Esophagus squamous epithelium (tissue), 5 donors: ENCODE results near the gene WDR33. TPM values are rescaled to one million over a fixed set of nuclear protein-coding genes. Genes with fewer than 3 reads are reported as not detected.

Source experiments
- DNase-seq: peaks from one replicate; lab custom pipeline; 2025; lab: John Stamatoyannopoulos, UW
- H3K27ac ChIP-seq, 4 donors: fragments of 200-600 bp; sonication (generic); one replicate each; pipeline ENCODE4 v1.5.1; 2016 to 2019; ENCODE audit warnings: mild to moderate bottlenecking in 1 of 4
- H3K27me3 ChIP-seq, 4 donors: fragments of 200-600 bp; sonication (generic); 1 replicate in 3 of 4; 2 replicates in 1 of 4; pipeline versions ENCODE4 v1.5.1 to v1.6.0; 2017 to 2021; ENCODE audit warnings: antibody characterized with exemption in 1 of 4
- H3K36me3 ChIP-seq, 3 donors: fragments of 200-600 bp; sonication (generic); one replicate each; pipeline ENCODE4 v1.5.1; 2016 to 2019
- H3K4me1 ChIP-seq, 3 donors: fragments of 200-600 bp; sonication (generic); one replicate each; pipeline ENCODE4 v1.5.1; 2017 to 2019
- H3K4me3 ChIP-seq, 4 donors: fragments of 200-600 bp; sonication (generic); 1 replicate in 3 of 4; 2 replicates in 1 of 4; pipeline ENCODE4 v1.5.1; 2016 to 2019; ENCODE audit warnings: mild to moderate bottlenecking in 2 of 4, moderate library complexity in 1 of 4
- H3K9me3 ChIP-seq, 3 donors: fragments of 200-600 bp; sonication (generic); one replicate each; pipeline ENCODE4 v1.5.1; 2016 to 2019
- CTCF ChIP-seq, 6 experiments: fragments of 450-650 bp in 4 of 6; fragments of 200-600 bp in 2 of 6; sonication (generic) in 2 of 6; IDR thresholded peaks; one replicate each; pipeline ENCODE4 v1.5.1; 2016 to 2019; ENCODE audit warnings: antibody characterized with exemption in 6 of 6, mild to moderate bottlenecking in 4 of 6, moderate library complexity in 4 of 6
- POLR2A ChIP-seq, 4 donors: fragments of 450-650 bp; IDR thresholded peaks; one replicate each; pipeline ENCODE4 v1.6.1; 2017; ENCODE audit warnings: antibody characterized with exemption in 4 of 4, mild to moderate bottlenecking in 4 of 4, moderate library complexity in 3 of 4
- WGBS, 2 donors: methylation state at CpG; one replicate each; pipeline ENCODE4 v1.1.5; 2018; 5-methylcytosine and 5-hydroxymethylcytosine counted together
- intact Hi-C: fragments of 100-400 bp; cut with DNase I; formaldehyde crosslinking; loops from one replicate; pipeline ENCODE4 v1.15.0; 2022
- total RNA-seq, 4 donors: library from RNA; depleted of rRNA; stranded (reverse); fragments of >200 nt; gene quantifications; one replicate each; pipeline ENCODE4 v1.1.0, GENCODE V29; 2016
- donor health status: DM: yes; HTN: yes; CAD: no.

WDR33 gene
- total RNA-seq, 4 donors from 2014 or later: 15.6 to 41.8 (median 26.0) TPM

- WGBS, 2 donors: 52 to 67% methylated on average over 2 of the region's 2 CpGs
- intact Hi-C loops: no loop called here
- no peak for DNase-seq
Observed at GRCh38 chr2:127721978-127722355, 89.0 kb downstream of the WDR33 start.

GRCh38 chr2:127721311-127721977, 89.5 kb downstream of the WDR33 start:
- H3K36me3 ChIP-seq: peaks cover 5 to 78% (median 24%) of the 10 kb centered on the region in 3 donors

More at GRCh38 chr2:127721978-127722355, 89.0 kb downstream of the WDR33 start:
- H3K27ac ChIP-seq: no peak overlapping the region
- H3K36me3 ChIP-seq: peaks cover 5 to 72% (median 24%) of the 10 kb centered on the region in 3 donors
- no peaks in the 10 kb centered on the region for H3K27me3 ChIP-seq
- H3K9me3 ChIP-seq: no peaks in the 10 kb centered on the region
- no peak for TF ChIP-seq POLR2A (IDR thresholded peaks at IDR 0.05)
- no peak for TF ChIP-seq CTCF (IDR thresholded peaks at IDR 0.05)
- H3K4me3 ChIP-seq: no peak overlapping the region
- peaks cover 0 to 11% (median 3%) of the 10 kb centered on the region in 3 donors for H3K4me1 ChIP-seq

GRCh38 chr2:127719301-127720218, 91.4 kb downstream of the WDR33 start:
- H3K27ac ChIP-seq: no peak overlapping the region
- peaks cover 5 to 91% (median 24%) of the 10 kb centered on the region in 3 donors for H3K36me3 ChIP-seq
- WGBS, 2 donors: 87 to 98% methylated on average over 3 to 5 of the region's 13 CpGs
- no peaks in the 10 kb centered on the region for H3K27me3 ChIP-seq
- H3K9me3 ChIP-seq: no peaks in the 10 kb centered on the region
- DNase-seq: no peak
- intact Hi-C loops: no loop called here
- H3K4me3 ChIP-seq: no peak overlapping the region
- H3K4me1 ChIP-seq: peaks cover 0 to 11% (median 3%) of the 10 kb centered on the region in 3 donors
- no peak for TF ChIP-seq CTCF (IDR thresholded peaks at IDR 0.05)
- TF ChIP-seq POLR2A (IDR thresholded peaks at IDR 0.05): no peak

More at GRCh38 chr2:127721311-127721977, 89.5 kb downstream of the WDR33 start:
- Histone ChIP-seq H3K27me3 (no peaks in the 10 kb centered on the region), H3K27ac (peak overlapping the region in 1 of 4 donors; percentile 4), H3K9me3 (no peaks in the 10 kb centered on the region), H3K4me1 (peaks cover 0 to 11% (median 3%) of the 10 kb centered on the region in 3 donors), H3K4me3 (no peak overlapping the region)
- no peak for DNase-seq
- intact Hi-C loops: no loop called here
- 70 to 75% methylated on average over 4 to 6 of the region's 6 CpGs for WGBS, 2 donors
- TF ChIP-seq CTCF (IDR thresholded peaks at IDR 0.05): no peak
- no peak for TF ChIP-seq POLR2A (IDR thresholded peaks at IDR 0.05)

- intact Hi-C loops: no loop called here
- Histone ChIP-seq H3K36me3 (peaks cover 9 to 91% (median 22%) of the 10 kb centered on the region in 3 donors), H3K27me3 (no peaks in the 10 kb centered on the region), H3K27ac (no peak overlapping the region), H3K4me1 (peaks cover 0 to 11% (median 3%) of the 10 kb centered on the region in 3 donors), H3K4me3 (no peak overlapping the region), H3K9me3 (no peaks in the 10 kb centered on the region)
- 92 to 96% methylated on average over 4 of the region's 4 CpGs for WGBS, 2 donors
- no peak for DNase-seq
- no peak for TF ChIP-seq CTCF (IDR thresholded peaks at IDR 0.05)
Observed at GRCh38 chr2:127718271-127718670, 92.7 kb downstream of the WDR33 start.
